GM21423 (cell line): ENCODE data around the gene PCDH9.

Experiments
- ATAC-seq: cut with Tn5 transposase; IDR thresholded peaks from one replicate; pipeline ENCODE4 v1.9.1; 2021; ENCODE audit warnings: mild to moderate bottlenecking, moderate library complexity; ENCODE audit not compliant: unreplicated experiment

PCDH9 gene

GRCh38 chr13:66367356-66367755 lies 862.8 kb downstream of the PCDH9 start:
- no peak for ATAC-seq

DNA sequence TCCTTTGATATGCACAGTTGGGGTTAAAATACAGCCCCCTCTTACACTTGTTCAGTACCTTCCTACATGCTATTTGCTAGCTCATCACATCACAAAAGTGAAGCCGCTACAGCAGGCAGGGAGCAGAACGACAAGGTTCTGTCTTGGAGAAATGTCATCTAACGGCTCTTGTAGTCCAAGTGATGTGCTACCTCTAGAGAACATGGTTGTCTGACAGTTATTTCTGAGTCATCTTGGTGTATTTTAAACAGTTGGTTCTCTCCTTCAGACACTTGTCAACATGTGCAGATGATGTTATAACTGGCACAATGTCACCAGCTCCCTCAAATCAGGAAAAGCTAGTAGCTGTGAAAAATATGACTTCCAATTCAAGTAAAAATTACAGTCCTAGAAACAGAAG lies 865.0 kb downstream of the PCDH9 start:
- ATAC-seq, result no peak

- ATAC-seq, result no peak
These were observed 865.8 kb downstream of the PCDH9 start for GRCh38 chr13:66364346-66364745.

DNA sequence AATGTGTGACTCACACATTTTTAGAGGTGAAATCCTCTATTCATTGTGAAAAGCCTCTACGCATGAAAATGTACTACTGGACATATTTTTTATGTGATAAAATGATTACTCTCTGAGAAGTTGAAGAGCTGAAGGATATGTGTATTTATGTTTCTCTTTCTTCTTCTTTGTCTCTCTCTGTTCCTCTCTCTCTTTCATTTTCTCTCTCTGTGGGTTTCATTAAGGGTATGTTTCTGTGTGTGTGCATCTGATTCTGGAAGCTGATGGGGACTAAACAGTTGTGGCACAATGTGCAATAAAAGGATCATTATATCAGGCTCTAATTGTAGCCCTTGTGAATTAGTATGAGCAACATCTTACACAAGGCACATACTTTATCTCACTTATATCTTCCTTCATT lies 867.7 kb downstream of the PCDH9 start:
- no peak for ATAC-seq

DNA sequence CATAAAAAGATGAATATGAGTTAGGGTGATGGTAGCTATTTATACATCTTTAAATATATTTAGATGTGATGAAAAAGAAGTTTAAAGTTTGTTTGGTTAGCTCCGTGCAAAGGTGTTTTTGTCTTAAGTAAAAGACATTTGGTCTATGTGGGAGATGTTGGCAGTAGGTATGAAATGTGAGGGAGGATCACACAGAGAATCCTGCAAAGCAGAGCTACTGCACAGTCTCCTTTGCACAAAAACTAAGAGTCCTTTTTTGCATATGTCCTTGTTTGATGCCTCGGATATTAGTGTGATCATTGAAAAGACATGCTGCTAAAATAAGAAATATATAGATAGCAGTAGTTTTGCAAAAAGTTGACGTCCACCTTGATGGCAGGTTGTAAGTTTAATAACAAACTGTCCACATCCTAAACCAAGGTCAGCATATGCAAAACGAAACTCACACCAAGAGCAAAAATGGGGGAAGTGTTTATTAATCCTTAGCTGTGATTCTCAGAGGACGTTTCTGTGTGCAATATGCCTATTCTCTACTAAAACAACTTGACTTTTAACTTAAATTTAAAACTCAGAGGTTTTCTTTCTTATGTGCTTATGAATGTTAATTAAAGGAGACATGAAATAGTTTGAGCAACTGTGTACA lies 870.1 kb downstream of the PCDH9 start:
- peak; percentile 66 for ATAC-seq

- no peak for ATAC-seq
These were observed 870.7 kb downstream of the PCDH9 start for GRCh38 chr13:66359393-66359792.

GRCh38 chr13:66358564-66358963 lies 871.6 kb downstream of the PCDH9 start:
- no peak for ATAC-seq

DNA sequence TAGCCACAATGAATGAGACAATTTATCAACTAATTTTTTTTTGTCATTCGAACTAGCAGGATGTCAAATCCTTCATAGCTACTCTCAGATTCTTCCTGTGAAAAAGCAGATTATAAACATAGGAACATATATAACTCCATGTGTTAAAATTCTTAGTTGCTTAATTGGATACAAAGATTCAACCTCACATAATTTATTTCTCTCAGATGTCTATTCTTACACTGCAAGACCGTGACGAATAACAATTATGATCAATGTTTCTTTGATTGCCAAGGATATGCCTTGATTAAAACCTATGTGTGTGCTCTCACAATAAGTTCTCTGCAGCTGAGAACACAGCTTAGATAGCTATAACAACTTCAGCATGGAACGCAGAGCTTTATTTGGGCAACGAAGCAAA lies 872.7 kb downstream of the PCDH9 start:
- no peak for ATAC-seq

DNA sequence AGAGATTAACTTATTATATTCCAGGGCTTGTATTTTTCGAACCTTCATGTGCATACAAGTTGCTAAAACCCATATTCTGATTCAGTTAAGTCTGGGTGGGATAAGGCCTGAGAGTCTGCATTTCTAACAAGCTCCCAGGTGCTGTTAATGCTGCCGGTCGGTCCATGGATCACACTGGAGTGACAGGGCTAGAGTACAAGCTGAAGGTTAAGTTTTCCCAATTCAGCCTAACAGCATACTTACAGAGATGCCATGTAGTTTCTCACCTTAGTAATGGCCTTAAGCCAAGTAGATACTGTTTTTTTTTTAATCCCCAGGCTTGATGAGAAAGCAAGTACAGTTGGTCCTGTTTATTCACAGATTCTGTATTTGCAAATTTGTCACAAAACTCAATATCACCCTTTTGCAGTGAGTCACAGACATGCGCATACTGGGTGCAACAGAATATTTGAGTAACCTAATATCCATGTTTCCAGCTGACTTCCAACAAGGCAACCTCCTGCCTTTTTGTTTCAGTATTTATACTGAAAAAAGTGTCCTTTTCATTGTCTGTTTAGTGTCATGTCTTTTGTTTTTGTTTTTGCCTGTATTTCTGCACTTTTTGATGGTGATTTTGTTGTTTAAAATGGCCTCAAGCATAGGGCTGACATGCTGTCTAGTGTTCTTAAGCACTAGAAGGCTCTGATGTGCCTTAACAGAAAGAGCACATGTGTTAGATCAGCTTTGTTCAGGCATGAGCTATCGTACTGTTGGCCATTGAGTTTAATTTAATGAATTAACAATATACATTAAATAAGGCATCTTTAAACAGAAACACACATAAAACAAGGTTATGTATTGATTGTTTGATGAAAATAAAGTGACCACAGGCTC lies 875.0 kb downstream of the PCDH9 start:
- ATAC-seq, result no peak

- ATAC-seq, result no peak
These were observed 876.5 kb downstream of the PCDH9 start for GRCh38 chr13:66353664-66354063.

DNA sequence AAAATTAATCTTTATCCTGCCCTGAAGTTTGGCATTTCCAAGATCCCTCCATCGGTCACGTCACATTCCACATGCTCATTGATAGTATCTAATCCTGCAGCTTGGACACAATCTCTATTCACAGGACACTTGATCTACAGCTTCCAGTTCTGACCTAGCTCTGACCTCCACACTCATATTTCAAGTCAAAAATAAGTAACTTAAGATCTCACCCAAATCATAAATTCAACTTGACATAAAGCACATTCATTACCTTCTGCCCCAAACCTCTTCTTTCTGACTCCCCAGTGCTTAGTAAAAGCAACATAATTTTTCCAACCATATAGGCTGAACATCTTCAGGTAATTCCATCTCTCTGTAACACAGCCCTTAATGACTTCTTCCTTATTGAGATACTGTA lies 880.2 kb downstream of the PCDH9 start:
- ATAC-seq, result no peak

GRCh38 chr13:66348745-66349690 lies 881.1 kb downstream of the PCDH9 start:
- no peak for ATAC-seq

DNA sequence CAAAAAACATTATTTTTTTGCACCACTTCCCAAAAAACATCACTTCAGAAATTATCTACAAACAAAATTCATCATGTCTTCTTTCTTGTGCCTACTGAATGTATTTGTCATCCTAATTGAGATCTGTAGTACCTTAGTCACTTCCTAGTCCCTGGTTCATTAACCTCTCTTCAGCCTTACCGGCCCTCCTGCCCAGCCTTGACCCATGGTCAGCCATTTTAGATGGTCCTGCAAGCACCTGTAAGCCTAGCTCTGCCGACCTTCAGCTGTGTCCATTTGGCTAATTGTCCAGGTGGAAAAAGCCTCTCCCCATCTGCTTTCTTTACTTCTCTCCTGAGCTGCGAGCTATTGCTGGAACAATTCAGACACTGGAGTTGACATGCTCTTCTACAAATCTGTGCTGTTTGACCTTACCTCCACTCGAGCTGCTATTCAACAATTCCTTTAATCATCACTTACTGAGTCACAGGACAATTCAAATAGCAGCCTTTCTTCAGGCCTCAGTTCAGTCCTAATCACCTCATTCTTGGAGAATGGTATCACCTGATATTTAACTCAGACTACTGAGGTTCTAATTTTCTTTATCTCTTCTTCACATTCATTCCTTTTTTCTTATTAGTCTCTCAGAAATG lies 882.5 kb downstream of the PCDH9 start:
- no peak for ATAC-seq

- no peak for ATAC-seq
These were observed 884.2 kb downstream of the PCDH9 start for GRCh38 chr13:66345971-66346370.

DNA sequence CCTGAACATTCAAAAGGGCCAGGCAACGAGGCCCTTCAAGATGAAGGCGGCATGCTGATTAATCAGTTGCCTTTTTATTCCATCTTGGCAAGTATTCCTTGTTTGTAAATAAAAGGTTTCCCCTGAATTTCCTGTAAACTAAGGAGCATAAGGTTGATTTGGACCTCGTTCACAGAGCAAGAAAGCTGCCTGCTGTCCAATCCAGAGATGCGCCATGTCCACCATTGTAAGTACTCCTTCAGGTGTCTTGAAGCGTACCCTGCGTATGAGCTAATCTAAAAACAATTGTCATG lies 884.7 kb downstream of the PCDH9 start:
- ATAC-seq, result no peak

DNA sequence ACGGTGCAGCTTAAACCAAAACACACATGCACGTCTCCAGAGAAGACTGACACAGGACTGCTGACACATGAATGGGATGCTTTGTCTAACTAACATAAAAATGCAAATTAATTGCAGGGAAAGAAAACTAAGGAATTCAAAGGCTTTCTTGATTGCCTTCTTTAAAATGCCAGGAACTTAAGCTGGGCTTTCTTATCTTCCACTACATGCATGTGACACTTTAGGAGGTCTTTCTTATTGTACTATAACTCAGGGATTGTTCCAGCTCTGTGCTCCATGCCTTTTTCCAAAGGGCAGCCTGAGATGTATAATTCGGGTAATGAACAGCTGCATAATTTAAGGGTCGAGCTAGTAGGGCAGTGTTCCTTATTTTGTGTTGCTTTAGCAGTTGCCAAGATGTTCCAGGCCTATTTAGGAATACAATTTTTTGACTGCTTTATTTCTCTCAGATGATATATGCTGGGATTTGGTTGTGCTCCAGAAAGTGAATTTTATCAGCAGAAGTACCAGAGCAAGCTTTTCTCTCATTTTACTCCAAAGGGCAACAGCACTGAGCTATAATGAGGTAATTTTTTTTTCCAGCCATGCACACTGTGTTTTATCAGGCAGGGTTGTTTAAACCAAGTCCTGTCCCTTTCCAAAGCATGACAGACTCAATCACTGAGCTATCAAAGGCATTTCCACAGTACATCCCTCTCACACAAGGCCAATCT lies 885.2 kb downstream of the PCDH9 start:
- ATAC-seq, result no peak

- ATAC-seq, result no peak
These were observed 886.8 kb downstream of the PCDH9 start for GRCh38 chr13:66343224-66343828.

GRCh38 chr13:66341635-66342377 lies 888.3 kb downstream of the PCDH9 start:
- no peak for ATAC-seq

- no peak for ATAC-seq
These were observed 890.9 kb downstream of the PCDH9 start for GRCh38 chr13:66339214-66339613.
